Measurements from ENCODE around the gene SRC. TPM values are rescaled to one million over a fixed set of nuclear protein-coding genes. Genes with fewer than 3 reads are reported as not detected.

SRC gene
- total and polyA plus RNA-seq, 2 donors (not counting 3 experiments of a cell fraction or from before 2014, with no cell fraction given) = 22.6 to 29.4 TPM

DNA sequence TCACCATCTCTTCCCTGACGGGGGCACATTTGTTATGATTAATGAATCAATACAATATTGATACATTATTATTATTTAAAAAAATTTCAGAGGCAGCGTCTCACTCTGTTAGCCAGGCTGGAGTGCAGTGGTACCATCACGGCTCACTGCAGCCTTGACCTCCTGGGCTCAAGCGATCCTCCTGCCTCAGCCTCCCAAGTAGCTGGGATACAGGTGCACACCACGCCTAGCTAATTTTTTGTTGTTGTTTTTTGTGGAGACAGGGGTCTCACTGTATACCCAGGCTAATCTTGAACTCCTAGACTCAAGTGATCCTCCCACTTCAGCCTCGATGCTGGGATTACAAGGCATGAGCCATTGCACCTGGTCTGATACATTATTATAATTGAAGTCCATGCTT is 4.9 kb upstream of the SRC start:
- DNase-seq (ENCODE audit: low read depth, low spot score) = no peak
- CTCF ChIA-PET = no interaction called here
- no TSS peak for BruUV-seq (replicated peaks)
- Histone ChIP-seq H3K9me1 (replicated peaks; ENCODE audit: control insufficient read depth, extremely low read depth, insufficient read depth, low read length) (no peaks in the 10 kb centered on the region), H3K4me3 (replicated peaks in 1 of 3; ENCODE audit: insufficient read depth in 1 of 3, low read depth in 1 of 3, low read length in 3 of 3) (no peak overlapping the region), H3K4me2 (ENCODE audit: insufficient read depth, low read length) (no peak overlapping the region), H3K9ac (replicated peaks; ENCODE audit: extremely low read depth, insufficient read depth, low read length) (no peak overlapping the region), H3K9me3 (replicated peaks; ENCODE audit: control insufficient read depth, insufficient read depth, low read length) (no peaks in the 10 kb centered on the region), H3K27ac (ENCODE audit: insufficient read depth, low read depth, low read length) (no peak overlapping the region), H3K79me2 (ENCODE audit: control insufficient read depth, insufficient read depth, low read length) (no peaks in the 10 kb centered on the region), H2AFZ (ENCODE audit: low read depth, low read length) (no peak overlapping the region), H3K36me3 (ENCODE audit: control insufficient read depth in 2 of 2, extremely low read depth in 1 of 2, insufficient read depth in 2 of 2, low read length in 2 of 2) (no peaks in the 10 kb centered on the region), H3K27me3 (ENCODE audit: control insufficient read depth in 2 of 2, insufficient read depth in 2 of 2, low read length in 2 of 2) (no peaks in the 10 kb centered on the region), H4K20me1 (replicated peaks; ENCODE audit: control insufficient read depth, extremely low read depth, insufficient read depth, low read length) (no peaks in the 10 kb centered on the region), H3K4me1 (ENCODE audit: control insufficient read depth, extremely low read depth, insufficient read depth, low read length) (peaks cover 5% of the 10 kb centered on the region)
- no peak for TF ChIP-seq JUN (IDR thresholded peaks at IDR 0.05; ENCODE audit: borderline replicate concordance, insufficient read depth, insufficient read length, low read depth)
- TF ChIP-seq, protein P1, sequence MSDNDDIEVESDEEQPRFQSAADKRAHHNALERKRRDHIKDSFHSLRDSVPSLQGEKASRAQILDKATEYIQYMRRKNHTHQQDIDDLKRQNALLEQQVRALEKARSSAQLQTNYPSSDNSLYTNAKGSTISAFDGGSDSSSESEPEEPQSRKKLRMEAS (IDR thresholded peaks at IDR 0.05; ENCODE audit: insufficient read depth, insufficient read length) = no peak
- TF ChIP-seq, protein P2, sequence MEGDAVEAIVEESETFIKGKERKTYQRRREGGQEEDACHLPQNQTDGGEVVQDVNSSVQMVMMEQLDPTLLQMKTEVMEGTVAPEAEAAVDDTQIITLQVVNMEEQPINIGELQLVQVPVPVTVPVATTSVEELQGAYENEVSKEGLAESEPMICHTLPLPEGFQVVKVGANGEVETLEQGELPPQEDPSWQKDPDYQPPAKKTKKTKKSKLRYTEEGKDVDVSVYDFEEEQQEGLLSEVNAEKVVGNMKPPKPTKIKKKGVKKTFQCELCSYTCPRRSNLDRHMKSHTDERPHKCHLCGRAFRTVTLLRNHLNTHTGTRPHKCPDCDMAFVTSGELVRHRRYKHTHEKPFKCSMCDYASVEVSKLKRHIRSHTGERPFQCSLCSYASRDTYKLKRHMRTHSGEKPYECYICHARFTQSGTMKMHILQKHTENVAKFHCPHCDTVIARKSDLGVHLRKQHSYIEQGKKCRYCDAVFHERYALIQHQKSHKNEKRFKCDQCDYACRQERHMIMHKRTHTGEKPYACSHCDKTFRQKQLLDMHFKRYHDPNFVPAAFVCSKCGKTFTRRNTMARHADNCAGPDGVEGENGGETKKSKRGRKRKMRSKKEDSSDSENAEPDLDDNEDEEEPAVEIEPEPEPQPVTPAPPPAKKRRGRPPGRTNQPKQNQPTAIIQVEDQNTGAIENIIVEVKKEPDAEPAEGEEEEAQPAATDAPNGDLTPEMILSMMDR (IDR thresholded peaks at IDR 0.05; ENCODE audit: extremely low read depth in 1 of 2, insufficient read depth in 1 of 2, low read depth in 1 of 2, low read length in 2 of 2) = no peak
- TF ChIP-seq GATA2 (IDR thresholded peaks at IDR 0.05; ENCODE audit: insufficient read depth, insufficient read length, low read depth, low read length) = no peak
- TF ChIP-seq POLR2AphosphoS5 (IDR thresholded peaks at IDR 0.05; ENCODE audit: insufficient read depth, low read depth, low read length) = no peak
- no peak for TF ChIP-seq POLR2A (IDR thresholded peaks at IDR 0.05; ENCODE audit: low read depth, low read length)
- TF ChIP-seq EZH2 (IDR thresholded peaks at IDR 0.05; ENCODE audit: borderline replicate concordance, low read depth, low read length, severe bottlenecking) = no peak
- TF ChIP-seq FOS (IDR thresholded peaks at IDR 0.05; ENCODE audit: borderline replicate concordance, insufficient read depth, low read length) = no peak
- no peak for TF ChIP-seq MYC (IDR thresholded peaks at IDR 0.05; ENCODE audit: low read depth, low read length)
- intact Hi-C loops (cut with micrococcal nuclease) = no loop called here
- no peak for FAIRE-seq
- dilution Hi-C loops (cut with MboI; ENCODE audit: extremely low pct_ligation_motif_present, low sequenced_read_pairs) = no loop called here
- POLR2A ChIA-PET = no interaction called here

Data from endothelial cell of umbilical vein (primary cell).